HG03039 (cell line): ENCODE results near the gene FSD2.
"Not testable (repeated sequence)": the region's sequence is repeated elsewhere in the genome, so short reads cannot be mapped to it uniquely, and the experiment has no call there.

Source experiments
- ATAC-seq: cut with Tn5 transposase; IDR thresholded peaks from one replicate; pipeline ENCODE4 v1.9.1; 2021; ENCODE audit warnings: mild to moderate bottlenecking, moderate library complexity; ENCODE audit not compliant: unreplicated experiment

The FSD2 gene

DNA sequence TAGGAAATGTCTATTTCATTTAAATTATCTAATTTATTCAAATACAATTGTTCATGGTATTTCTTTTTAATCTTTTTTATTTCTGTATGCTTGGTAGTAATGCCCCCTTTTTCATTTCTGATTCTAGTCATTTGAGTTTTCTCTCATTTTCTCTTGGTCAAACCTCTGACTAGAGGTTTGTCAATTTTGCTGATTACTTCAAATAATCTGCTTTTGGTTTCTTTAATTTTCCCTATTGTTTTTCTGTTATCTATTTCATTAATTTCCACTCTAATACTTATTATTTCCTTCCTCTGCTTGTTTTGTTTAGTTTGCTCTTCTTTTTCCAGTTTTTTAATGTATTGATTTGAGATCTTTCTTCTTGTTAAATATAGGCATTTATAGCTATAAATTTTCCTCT lies 12.1 kb downstream of the FSD2 start:
- no peak for ATAC-seq

DNA sequence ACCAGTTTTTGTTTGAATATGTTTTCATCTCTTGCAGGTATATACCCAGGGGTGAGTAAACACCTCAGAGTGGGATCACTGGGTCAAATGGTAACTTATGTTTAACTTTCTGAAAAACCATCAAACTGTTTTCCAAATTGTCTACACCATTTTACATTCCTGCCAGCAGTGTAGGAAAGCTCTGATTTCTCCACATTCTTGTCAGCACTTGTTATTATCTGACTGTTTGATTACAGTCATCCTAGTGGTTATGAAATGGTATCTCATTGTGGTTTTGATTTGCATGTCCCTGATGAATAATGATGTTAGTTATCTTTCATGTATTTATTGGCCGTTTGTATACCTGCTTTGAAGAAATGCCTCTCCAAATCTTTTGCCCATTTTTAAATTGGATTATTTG lies 13.8 kb downstream of the FSD2 start:
- ATAC-seq = no peak

DNA sequence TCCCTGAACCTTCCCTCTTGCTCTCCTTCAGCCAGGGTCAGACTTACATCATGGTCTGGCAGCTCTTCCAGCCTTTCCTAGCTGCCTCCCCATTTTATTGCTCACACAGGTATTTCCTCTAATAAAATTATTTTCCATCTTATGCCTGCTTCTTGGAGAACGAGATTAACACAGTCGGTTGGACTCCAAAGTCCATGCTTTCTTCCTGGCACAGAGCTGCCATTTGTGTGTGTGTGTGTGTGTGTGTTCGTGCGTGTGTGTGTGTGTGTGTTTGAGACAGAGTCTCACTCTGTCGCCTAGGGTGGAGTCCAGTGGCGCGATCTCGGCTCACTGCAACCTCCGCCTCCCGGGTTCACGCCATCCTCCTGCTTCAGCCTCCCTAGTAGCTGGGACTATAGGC lies 15.5 kb downstream of the FSD2 start:
- ATAC-seq = no peak

DNA sequence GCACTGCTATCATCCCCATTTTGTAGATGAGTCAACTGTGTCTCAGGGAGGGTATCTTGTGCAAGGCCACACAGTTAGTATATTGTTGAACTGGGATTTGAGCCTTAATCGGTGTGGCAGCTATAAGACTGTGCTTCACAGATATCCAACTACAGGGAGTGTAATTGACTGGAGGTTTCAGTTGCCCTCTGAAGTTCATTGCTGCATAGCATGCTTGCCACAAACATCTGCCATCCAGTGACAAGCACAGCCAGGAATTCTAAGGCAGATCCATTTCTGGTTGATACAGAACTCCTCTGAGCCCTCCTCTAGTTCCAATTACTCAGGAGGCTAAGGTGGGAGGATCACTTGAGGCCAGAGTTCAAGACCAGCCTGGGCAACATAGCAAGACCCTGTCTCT lies 16.4 kb downstream of the FSD2 start:
- ATAC-seq = no peak

DNA sequence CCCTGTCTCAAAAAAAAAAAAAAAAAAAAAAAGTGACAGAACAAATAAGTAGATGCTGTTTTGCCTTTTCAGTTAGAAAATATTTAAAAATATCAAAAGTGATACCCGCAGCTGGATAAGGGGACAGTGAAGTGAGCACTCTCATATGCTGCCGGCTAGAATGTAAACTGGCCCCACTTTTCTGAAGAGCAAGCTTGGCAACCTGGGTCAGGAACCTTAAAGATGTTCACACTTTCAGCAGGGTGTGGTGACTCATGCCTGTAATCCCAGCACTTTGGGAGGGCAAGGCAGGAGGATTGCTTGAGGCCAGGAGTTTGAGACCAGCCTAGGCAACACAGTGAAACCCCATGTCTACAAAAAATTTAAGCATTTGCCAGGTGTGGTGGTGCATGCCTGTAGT lies 17.4 kb downstream of the FSD2 start:
- ATAC-seq = no peak

DNA sequence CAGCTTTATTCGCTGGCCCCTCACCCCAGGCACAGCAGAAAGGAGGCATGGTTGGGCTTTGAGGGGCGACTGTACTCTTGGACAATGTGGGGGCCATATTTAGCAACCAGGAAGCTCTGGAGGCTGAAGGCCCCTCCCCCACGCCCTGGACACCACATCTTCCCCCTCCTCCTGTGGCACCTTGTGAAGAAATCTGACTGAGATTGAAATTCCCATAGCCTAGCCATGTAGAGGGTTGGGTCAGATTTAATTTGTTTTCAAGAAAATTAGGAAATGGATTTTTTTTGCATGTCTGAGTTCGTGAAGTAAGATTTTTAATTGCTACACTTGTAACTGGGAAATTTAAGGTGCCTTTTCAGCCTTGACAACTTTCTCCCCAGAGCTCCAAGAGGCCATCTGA lies 24.5 kb downstream of the FSD2 start:
- no peak for ATAC-seq

DNA sequence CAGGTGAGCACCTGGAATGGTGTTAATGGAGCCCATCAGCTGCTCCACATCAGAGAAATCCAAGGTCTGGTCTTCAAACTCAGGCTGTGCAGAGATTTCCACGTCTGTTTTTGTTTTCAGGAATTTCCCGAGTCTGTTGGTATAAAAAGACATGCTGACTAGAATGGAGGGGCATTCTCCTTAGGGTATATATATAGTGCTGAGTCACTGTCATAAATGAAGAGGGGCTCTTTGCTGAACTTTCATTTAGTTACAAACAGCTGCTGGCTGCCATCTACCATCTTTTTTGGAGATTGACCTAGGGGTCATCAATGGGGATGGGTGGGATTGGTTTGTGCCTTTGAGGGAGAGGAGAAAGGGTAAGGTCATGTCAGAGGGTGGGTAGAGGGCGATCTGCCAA lies 27.1 kb downstream of the FSD2 start:
- no peak for ATAC-seq

DNA sequence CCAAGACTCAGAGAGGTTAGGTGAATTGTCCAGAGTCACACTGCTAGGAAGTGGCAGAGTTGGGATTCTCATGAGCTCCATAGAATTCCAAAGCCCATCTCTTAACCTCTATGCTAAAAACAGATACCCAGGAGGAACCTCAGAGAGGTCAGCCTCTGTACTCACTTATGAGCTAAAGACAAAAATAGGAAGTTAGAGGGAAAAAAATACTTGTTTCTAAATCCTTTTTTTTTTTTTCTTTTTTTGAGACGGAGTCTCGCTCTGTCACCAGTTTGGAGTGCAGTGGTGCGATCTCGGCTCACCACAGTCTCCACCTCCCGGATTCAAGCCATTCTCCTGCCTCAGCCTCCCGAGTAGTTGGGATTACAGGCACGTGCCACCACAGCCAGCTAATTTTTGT lies 31.4 kb downstream of the FSD2 start:
- no peak for ATAC-seq

GRCh38 chr15:82771789-82772607 lies 33.9 kb downstream of the FSD2 start:
- ATAC-seq = no peak

- ATAC-seq = no peak
These were observed 37.3 kb downstream of the FSD2 start for GRCh38 chr15:82768414-82769054.

GRCh38 chr15:82767163-82767829 lies 38.6 kb downstream of the FSD2 start:
- ATAC-seq = no peak

- ATAC-seq = not testable (repeated sequence)
These were observed 39.7 kb downstream of the FSD2 start for GRCh38 chr15:82766201-82766600.

- ATAC-seq = no peak
These were observed 41.1 kb downstream of the FSD2 start for GRCh38 chr15:82764740-82765139.

- ATAC-seq = no peak
These were observed 41.8 kb downstream of the FSD2 start for GRCh38 chr15:82764117-82764490.

- ATAC-seq = no peak
These were observed 42.3 kb downstream of the FSD2 start for GRCh38 chr15:82763361-82764116.

DNA sequence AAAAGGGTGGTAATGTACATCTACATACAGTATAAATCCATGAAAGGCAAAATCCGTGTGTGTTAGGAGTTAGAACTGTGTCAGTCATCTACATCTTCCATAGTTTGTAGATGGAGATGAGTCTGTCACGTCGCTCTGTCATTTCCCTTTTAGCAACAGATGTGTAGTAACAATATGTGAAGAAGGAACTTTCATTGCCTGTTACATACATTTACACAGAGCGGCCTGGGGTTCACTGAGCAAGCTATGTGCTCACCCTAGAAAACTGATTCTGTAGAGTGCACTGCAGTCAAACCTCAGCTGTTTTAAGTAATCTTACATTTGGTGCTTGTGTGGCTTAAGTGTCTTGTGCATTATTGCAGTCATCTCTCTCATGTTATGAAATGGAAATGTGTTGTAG lies 54.6 kb downstream of the FSD2 start:
- ATAC-seq = no peak

DNA sequence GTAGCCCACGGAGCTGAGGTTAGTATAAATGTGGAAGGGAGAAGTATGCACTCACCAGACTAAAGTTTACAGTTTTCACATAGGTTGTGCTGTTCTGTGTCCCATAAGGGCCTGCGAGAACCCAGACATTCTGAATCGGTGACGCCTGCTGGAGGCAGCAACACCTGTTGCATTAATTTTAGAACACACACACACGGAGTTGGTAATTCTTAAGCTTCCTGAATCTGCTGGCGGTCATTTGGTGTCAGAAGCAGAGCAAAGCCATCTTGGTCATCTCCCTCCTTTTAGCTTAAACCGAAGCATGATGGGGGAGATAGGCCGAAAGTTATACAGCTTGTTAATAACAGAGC lies 55.1 kb downstream of the FSD2 start:
- peak; percentile 15 for ATAC-seq

GRCh38 chr15:82749951-82750830 lies 55.7 kb downstream of the FSD2 start:
- peak; percentile 91 for ATAC-seq

GRCh38 chr15:82748315-82748714 lies 57.6 kb downstream of the FSD2 start:
- no peak for ATAC-seq

- no peak for ATAC-seq
These were observed 62.1 kb downstream of the FSD2 start for GRCh38 chr15:82743810-82744209.

DNA sequence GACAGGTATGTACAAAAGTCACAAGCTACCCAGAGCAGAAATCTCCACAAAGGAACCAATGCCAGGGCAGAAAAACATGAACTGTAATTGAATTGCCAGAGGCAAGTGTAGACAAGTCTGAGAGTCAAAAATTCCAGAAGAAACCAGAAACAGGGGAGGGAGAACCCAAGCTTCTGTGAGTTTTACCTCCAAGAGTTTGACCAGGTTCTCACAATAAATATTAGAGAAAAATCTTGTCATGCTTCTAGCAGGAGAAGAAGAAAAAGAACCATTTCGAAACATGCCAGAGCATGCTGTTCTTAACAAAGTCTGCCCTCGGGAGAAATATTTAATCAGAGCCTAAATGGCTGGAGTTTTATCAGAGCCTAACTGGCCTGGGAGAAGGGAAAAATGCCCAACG lies 63.7 kb downstream of the FSD2 start:
- no peak for ATAC-seq
